ENCODE data around the gene SST.

DNA sequence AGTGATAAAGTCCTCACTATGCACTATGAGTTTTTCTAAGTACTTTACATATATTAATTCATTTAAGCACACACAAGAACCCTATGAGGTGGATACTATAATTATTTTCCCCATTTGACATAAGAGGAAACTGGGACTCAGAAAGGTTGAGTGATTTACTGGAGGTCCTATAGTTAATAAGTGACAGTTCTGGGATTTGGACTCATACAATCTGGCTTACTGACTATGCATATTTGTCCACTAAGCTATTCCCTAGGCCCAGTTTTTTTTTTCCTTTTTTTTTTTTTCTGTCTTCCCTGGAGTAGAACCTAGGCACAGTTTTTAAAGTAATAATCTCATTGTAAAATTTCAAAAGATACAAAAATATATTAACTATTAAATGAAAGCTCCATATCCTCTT, 38.5 kb upstream of the SST start:
- TF ChIP-seq, protein P1, sequence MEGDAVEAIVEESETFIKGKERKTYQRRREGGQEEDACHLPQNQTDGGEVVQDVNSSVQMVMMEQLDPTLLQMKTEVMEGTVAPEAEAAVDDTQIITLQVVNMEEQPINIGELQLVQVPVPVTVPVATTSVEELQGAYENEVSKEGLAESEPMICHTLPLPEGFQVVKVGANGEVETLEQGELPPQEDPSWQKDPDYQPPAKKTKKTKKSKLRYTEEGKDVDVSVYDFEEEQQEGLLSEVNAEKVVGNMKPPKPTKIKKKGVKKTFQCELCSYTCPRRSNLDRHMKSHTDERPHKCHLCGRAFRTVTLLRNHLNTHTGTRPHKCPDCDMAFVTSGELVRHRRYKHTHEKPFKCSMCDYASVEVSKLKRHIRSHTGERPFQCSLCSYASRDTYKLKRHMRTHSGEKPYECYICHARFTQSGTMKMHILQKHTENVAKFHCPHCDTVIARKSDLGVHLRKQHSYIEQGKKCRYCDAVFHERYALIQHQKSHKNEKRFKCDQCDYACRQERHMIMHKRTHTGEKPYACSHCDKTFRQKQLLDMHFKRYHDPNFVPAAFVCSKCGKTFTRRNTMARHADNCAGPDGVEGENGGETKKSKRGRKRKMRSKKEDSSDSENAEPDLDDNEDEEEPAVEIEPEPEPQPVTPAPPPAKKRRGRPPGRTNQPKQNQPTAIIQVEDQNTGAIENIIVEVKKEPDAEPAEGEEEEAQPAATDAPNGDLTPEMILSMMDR (IDR thresholded peaks at IDR 0.05) = no peak
- no peak for TF ChIP-seq POLR2AphosphoS5 (IDR thresholded peaks at IDR 0.05)
